ENCODE data around the gene C12orf76.
"Not testable (repeated sequence)": the region's sequence is repeated elsewhere in the genome, so short reads cannot be mapped to it uniquely, and the experiment has no call there.

C12orf76 gene

DNA sequence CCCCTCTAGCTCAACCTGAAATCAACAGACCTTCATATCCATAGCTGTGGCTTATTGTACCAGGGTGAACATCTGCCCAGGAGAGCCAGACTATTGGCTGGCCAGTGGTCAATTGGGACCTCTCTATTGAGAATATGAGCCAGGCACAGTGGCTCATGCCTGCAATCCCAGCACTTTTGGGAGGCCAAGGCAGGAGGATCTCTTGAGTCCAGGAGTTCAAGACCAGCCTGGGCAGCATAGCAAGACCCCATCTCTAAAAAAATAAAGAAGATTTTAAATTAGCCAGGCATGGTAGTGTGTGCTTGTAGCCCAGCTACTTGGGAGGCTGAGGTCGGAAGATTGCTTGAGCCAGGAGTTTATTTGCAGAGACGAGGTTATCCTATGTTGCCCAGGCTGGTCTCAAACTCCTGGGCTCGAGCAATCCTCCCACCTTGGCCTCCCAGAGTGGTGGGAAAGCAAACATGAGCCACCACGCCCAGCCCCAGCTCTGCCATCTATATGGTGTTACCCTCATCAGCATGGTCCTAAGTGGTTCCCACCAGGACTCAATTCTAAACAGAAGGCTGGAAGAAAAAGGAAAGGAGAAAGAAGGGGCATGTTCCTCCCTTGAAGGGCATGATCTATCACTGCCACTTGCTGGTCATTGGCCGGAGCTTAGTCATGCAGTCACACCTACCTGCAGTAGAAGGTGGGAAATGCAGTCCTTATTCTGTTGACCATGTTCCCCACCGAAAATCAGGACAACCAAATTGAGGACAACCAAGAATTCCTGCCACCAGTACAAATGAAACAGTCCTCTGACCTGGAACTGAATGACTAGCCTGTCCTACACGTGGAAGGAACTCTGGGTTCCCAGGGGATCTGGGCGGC lies 42.2 kb upstream of the C12orf76 start:
- Histone ChIP-seq H3K27ac (replicated peaks) (no peak overlapping the region), H3K4me3 (replicated peaks; ENCODE audit: insufficient read depth, low read length) (no peak overlapping the region)
- TF ChIP-seq, protein P1, sequence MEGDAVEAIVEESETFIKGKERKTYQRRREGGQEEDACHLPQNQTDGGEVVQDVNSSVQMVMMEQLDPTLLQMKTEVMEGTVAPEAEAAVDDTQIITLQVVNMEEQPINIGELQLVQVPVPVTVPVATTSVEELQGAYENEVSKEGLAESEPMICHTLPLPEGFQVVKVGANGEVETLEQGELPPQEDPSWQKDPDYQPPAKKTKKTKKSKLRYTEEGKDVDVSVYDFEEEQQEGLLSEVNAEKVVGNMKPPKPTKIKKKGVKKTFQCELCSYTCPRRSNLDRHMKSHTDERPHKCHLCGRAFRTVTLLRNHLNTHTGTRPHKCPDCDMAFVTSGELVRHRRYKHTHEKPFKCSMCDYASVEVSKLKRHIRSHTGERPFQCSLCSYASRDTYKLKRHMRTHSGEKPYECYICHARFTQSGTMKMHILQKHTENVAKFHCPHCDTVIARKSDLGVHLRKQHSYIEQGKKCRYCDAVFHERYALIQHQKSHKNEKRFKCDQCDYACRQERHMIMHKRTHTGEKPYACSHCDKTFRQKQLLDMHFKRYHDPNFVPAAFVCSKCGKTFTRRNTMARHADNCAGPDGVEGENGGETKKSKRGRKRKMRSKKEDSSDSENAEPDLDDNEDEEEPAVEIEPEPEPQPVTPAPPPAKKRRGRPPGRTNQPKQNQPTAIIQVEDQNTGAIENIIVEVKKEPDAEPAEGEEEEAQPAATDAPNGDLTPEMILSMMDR (IDR thresholded peaks at IDR 0.05; ENCODE audit: insufficient read depth, low read length), result no peak
- TF ChIP-seq SPI1 (IDR thresholded peaks at IDR 0.05; ENCODE audit: borderline replicate concordance, low read depth), result no peak
- no peak for TF ChIP-seq POLR2AphosphoS5 (IDR thresholded peaks at IDR 0.05; ENCODE audit: low read depth)
- TF ChIP-seq, protein P2, sequence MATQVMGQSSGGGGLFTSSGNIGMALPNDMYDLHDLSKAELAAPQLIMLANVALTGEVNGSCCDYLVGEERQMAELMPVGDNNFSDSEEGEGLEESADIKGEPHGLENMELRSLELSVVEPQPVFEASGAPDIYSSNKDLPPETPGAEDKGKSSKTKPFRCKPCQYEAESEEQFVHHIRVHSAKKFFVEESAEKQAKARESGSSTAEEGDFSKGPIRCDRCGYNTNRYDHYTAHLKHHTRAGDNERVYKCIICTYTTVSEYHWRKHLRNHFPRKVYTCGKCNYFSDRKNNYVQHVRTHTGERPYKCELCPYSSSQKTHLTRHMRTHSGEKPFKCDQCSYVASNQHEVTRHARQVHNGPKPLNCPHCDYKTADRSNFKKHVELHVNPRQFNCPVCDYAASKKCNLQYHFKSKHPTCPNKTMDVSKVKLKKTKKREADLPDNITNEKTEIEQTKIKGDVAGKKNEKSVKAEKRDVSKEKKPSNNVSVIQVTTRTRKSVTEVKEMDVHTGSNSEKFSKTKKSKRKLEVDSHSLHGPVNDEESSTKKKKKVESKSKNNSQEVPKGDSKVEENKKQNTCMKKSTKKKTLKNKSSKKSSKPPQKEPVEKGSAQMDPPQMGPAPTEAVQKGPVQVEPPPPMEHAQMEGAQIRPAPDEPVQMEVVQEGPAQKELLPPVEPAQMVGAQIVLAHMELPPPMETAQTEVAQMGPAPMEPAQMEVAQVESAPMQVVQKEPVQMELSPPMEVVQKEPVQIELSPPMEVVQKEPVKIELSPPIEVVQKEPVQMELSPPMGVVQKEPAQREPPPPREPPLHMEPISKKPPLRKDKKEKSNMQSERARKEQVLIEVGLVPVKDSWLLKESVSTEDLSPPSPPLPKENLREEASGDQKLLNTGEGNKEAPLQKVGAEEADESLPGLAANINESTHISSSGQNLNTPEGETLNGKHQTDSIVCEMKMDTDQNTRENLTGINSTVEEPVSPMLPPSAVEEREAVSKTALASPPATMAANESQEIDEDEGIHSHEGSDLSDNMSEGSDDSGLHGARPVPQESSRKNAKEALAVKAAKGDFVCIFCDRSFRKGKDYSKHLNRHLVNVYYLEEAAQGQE (IDR thresholded peaks at IDR 0.05; ENCODE audit: insufficient replicate concordance, low read depth), result no peak
- TF ChIP-seq GABPA (IDR thresholded peaks at IDR 0.05; ENCODE audit: low read depth), result no peak

GRCh38 chr12:110088936-110089335 lies 40.6 kb upstream of the C12orf76 start:
- no peaks in the 10 kb centered on the region for H3K27me3 ChIP-seq (ENCODE audit: insufficient read depth, poor library complexity, severe bottlenecking)
- H3K4me3 ChIP-seq (replicated peaks; ENCODE audit: insufficient read depth, low read length), result no peak overlapping the region
- TF ChIP-seq, protein P1 (IDR thresholded peaks at IDR 0.05; ENCODE audit: insufficient read depth, low read length), result no peak
- TF ChIP-seq SPI1 (IDR thresholded peaks at IDR 0.05; ENCODE audit: borderline replicate concordance, low read depth), result peak; percentile 75
- no peak overlapping the region for H3K27ac ChIP-seq (replicated peaks)
- DNase-seq (ENCODE audit: low read depth in 1 of 2, low spot score in 1 of 2), result no peak

More for the DNA sequence above, 42.2 kb upstream of the C12orf76 start:
- DNase-seq (ENCODE audit: low read depth in 1 of 2, low spot score in 1 of 2), result no peak
- no peaks in the 10 kb centered on the region for H3K27me3 ChIP-seq (ENCODE audit: insufficient read depth, poor library complexity, severe bottlenecking)

DNA sequence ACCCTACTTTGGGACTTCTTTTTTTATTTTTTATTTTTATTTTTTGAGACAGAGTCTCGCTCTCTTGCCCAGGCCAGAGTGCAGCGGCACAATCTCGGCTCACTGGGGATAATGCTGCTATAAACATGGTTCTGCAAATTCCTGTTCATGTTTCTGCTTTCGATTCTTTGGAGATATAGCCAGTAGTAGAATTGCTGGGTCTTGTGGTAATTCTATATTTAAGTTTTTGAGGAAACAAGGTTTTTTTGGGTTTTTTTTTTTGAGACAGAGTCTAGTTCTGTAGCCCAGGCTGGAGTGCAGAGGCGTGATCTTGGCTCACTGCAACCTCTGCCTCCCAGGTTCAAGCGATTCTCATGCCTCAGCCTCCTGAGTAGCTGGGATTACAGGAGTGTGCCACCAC lies 39.9 kb upstream of the C12orf76 start:
- not testable (repeated sequence) for H3K4me3 ChIP-seq (replicated peaks; ENCODE audit: insufficient read depth, low read length); H3K27ac ChIP-seq (replicated peaks); DNase-seq (ENCODE audit: low read depth in 1 of 2, low spot score in 1 of 2); H3K27me3 ChIP-seq (ENCODE audit: insufficient read depth, poor library complexity, severe bottlenecking)

- Histone ChIP-seq H3K4me3 (replicated peaks; ENCODE audit: insufficient read depth, low read length) (no peak overlapping the region), H3K27me3 (ENCODE audit: insufficient read depth, poor library complexity, severe bottlenecking) (no peaks in the 10 kb centered on the region), H3K27ac (replicated peaks) (no peak overlapping the region)
- TF ChIP-seq, protein P1 (IDR thresholded peaks at IDR 0.05; ENCODE audit: insufficient read depth, low read length), result no peak
- TF ChIP-seq POLR2AphosphoS5 (IDR thresholded peaks at IDR 0.05; ENCODE audit: low read depth) (no peak), SPI1 (IDR thresholded peaks at IDR 0.05; ENCODE audit: borderline replicate concordance, low read depth) (no peak)
- TF ChIP-seq, protein P2 (IDR thresholded peaks at IDR 0.05; ENCODE audit: insufficient replicate concordance, low read depth), result no peak
- no peak for DNase-seq (ENCODE audit: low read depth in 1 of 2, low spot score in 1 of 2)
These were observed 36.1 kb upstream of the C12orf76 start for GRCh38 chr12:110084314-110085015.
